K562 (cell line): ENCODE measurements around the gene VEGFB. TPM values are rescaled to one million over a fixed set of nuclear protein-coding genes. Genes with fewer than 3 reads are reported as not detected.

ENCODE experiments used
- ARNT ChIP-seq, 2 experiments: fragments of 450-650 bp; IDR thresholded peaks; 2 replicates each; pipeline ENCODE4 v1.6.1; 2016; ENCODE audit warnings: mild to moderate bottlenecking in 1 of 2
- DPF2 ChIP-seq: fragments of 450-650 bp; IDR thresholded peaks from 2 replicates; pipeline ENCODE4 v1.6.1; 2016
- GMEB1 ChIP-seq: fragments of 250-450 bp; sonication (Bioruptor Pico); IDR thresholded peaks from 2 replicates; pipeline ENCODE4 v1.4.0; 2020; ENCODE audit warnings: mild to moderate bottlenecking
- KLF1 ChIP-seq: fragments of 450-650 bp; IDR thresholded peaks from 2 replicates; pipeline ENCODE4 v1.6.1; 2016; ENCODE audit warnings: missing genetic modification characterization, missing compliant biosample characterization
- MAFG ChIP-seq: fragments of 450-650 bp; conservative IDR thresholded peaks from 2 replicates; pipeline ENCODE4 v1.6.1; 2016; ENCODE audit warnings: missing genetic modification characterization, missing compliant biosample characterization
- MED1 ChIP-seq: sonication (generic); formaldehyde crosslinking; IDR thresholded peaks from 2 replicates; pipeline ENCODE4 v1.8.1; 2023; ENCODE audit warnings: missing genetic modification reagents, borderline replicate concordance
- MYC ChIP-seq, 2 experiments: fragments of 250-450 bp in 1 of 2; sonication (Bioruptor Pico) in 1 of 2; IDR thresholded peaks; 2 replicates each; pipeline versions ENCODE4 v1.5.1 to v1.6.1; 2012 to 2021; ENCODE audit warnings: low read depth in 2 of 2, borderline replicate concordance in 1 of 2, improper control_type of control experiment in 1 of 2, low read length in 1 of 2, mild to moderate bottlenecking in 1 of 2, moderate library complexity in 1 of 2
- TCF7 ChIP-seq: sonication (generic); IDR thresholded peaks from 2 replicates; pipeline ENCODE4 v1.6.1; 2016; ENCODE audit warnings: antibody characterized with exemption, borderline replicate concordance
- TEAD1 ChIP-seq, 2 experiments: fragments of 450-650 bp in 1 of 2; sonication (generic) in 1 of 2; formaldehyde crosslinking; IDR thresholded peaks; 2 replicates each; pipeline versions ENCODE4 v1.4.0 to v1.8.0; 2020 to 2022; ENCODE audit warnings: mild to moderate bottlenecking in 2 of 2, missing genetic modification reagents in 1 of 2
- YY1 ChIP-seq, 3 experiments: IDR thresholded peaks; 2 replicates each; pipeline ENCODE4 v1.6.1; 2011; ENCODE audit warnings: low read length in 2 of 3, mild to moderate bottlenecking in 2 of 3, moderate library complexity in 2 of 3, borderline replicate concordance in 1 of 3, control low read depth in 1 of 3, low read depth in 1 of 3; ENCODE audit not compliant: insufficient read depth in 3 of 3, insufficient replicate concordance in 2 of 3, control insufficient read depth in 1 of 3, insufficient read length in 1 of 3; ENCODE audit errors: extremely low read depth in 1 of 3
- ZBTB2 ChIP-seq: fragments of 450-650 bp; IDR thresholded peaks from 2 replicates; pipeline ENCODE4 v1.6.1; 2016; ENCODE audit warnings: antibody characterized with exemption
- polyA plus RNA-seq, 8 experiments: library from polyadenylated mRNA; depleted of rRNA in 4 of 8; stranded (reverse) in 5 of 8; unstranded in 3 of 8; fragments of >200 nt; fragmentation: Nextera tagmentation in 2 of 8; fragmentation: Illumina TruSeq in 1 of 8; extraction: Ambion mirVana in 2 of 8; extraction: Trizol in 1 of 8; gene quantifications; 2 replicates each; pipeline versions ENCODE4 v1.2.1 to v1.2.3, GENCODE V29; 2011 to 2014; ENCODE audit warnings: inconsistent platforms in 1 of 8, missing spikeins in 1 of 8
- total RNA-seq, 7 experiments: library from RNA; depleted of rRNA in 6 of 7; stranded (reverse); fragments of >200 nt in 6 of 7; fragmentation: Illumina TruSeq in 2 of 7; extraction: Trizol in 2 of 7; gene quantifications; 2 replicates each; pipeline versions ENCODE4 v1.2.1 to v1.2.3, GENCODE V29; 2011 to 2021; ENCODE audit warnings: low replicate concordance in 1 of 7
- TF ChIP-seq, protein P1 (sequence below): fragments of 250-450 bp; sonication (Bioruptor Pico); IDR thresholded peaks from 2 replicates; pipeline ENCODE4 v1.4.0; 2020
- TF ChIP-seq, protein P2 (sequence below): fragments of 250-450 bp; sonication (Bioruptor Pico); IDR thresholded peaks from 2 replicates; pipeline ENCODE4 v1.8.0; 2022; ENCODE audit warnings: inconsistent platforms, mild to moderate bottlenecking, moderate library complexity, borderline replicate concordance
- TF ChIP-seq, protein P3 (sequence below), 2 experiments: IDR thresholded peaks; 2 replicates each; pipeline ENCODE4 v1.6.1; 2011; ENCODE audit warnings: borderline replicate concordance in 1 of 2, control low read depth in 1 of 2, low read depth in 1 of 2, low read length in 1 of 2, mild to moderate bottlenecking in 1 of 2, mixed read lengths in 1 of 2, moderate library complexity in 1 of 2; ENCODE audit not compliant: insufficient read depth in 1 of 2, insufficient read length in 1 of 2, poor library complexity in 1 of 2, severe bottlenecking in 1 of 2; ENCODE audit errors: extremely low read depth in 1 of 2
- TF ChIP-seq, protein P4 (sequence below): fragments of 450-650 bp; IDR thresholded peaks from 2 replicates; pipeline ENCODE4 v1.6.1; 2017; ENCODE audit warnings: mild to moderate bottlenecking, moderate library complexity

The VEGFB gene
- total and polyA plus RNA-seq, 9 of the 15 experiments (the other 6 are each of a cell fraction or from before 2014, with no cell fraction given), result 11.0 to 83.4 (median 25.7) TPM

GRCh38 chr11:64284962-64285884 lies 50.8 kb downstream of the VEGFB start, which contains the start of gene GPR137 (continued):
- TF ChIP-seq, protein P1, sequence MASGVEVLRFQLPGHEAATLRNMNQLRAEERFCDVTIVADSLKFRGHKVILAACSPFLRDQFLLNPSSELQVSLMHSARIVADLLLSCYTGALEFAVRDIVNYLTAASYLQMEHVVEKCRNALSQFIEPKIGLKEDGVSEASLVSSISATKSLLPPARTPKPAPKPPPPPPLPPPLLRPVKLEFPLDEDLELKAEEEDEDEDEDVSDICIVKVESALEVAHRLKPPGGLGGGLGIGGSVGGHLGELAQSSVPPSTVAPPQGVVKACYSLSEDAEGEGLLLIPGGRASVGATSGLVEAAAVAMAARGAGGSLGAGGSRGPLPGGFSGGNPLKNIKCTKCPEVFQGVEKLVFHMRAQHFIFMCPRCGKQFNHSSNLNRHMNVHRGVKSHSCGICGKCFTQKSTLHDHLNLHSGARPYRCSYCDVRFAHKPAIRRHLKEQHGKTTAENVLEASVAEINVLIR (CRISPR knock-in tag), result no peak
- TF ChIP-seq, protein P2, sequence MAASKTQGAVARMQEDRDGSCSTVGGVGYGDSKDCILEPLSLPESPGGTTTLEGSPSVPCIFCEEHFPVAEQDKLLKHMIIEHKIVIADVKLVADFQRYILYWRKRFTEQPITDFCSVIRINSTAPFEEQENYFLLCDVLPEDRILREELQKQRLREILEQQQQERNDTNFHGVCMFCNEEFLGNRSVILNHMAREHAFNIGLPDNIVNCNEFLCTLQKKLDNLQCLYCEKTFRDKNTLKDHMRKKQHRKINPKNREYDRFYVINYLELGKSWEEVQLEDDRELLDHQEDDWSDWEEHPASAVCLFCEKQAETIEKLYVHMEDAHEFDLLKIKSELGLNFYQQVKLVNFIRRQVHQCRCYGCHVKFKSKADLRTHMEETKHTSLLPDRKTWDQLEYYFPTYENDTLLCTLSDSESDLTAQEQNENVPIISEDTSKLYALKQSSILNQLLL (CRISPR knock-in tag), result no peak
- TF ChIP-seq TCF7 (0 out of 2 replicates have a peak, but pooled peaks have one; percentile 10), ZBTB2 (0 out of 2 replicates have a peak, but pooled peaks have one; percentile 38), KLF1 (0 out of 2 replicates have a peak, but pooled peaks have one; percentile 10), DPF2 (peak; percentile 32; the same call in 1 of the 2 replicates), YY1 (IDR thresholded peaks at IDR 0.05; ENCODE audit: borderline replicate concordance in 1 of 3, control insufficient read depth in 1 of 3, extremely low read depth in 1 of 3, insufficient read depth in 3 of 3, insufficient read length in 1 of 3, insufficient replicate concordance in 2 of 3, low read depth in 1 of 3, low read length in 2 of 3) (peak; percentile 90 to 98 (median 98)), MYC (IDR thresholded peaks at IDR 0.05; ENCODE audit: low read depth, low read length) (peak; percentile 44; the same call in 1 of the 2 replicates), MYC (CRISPR knock-in tag; IDR thresholded peaks at IDR 0.05; ENCODE audit: borderline replicate concordance, low read depth) (no peak), GMEB1 (CRISPR knock-in tag) (peak; percentile 39; the same call in 1 of the 2 replicates), ARNT (IDR thresholded peaks at IDR 0.05) (no peak), TEAD1 (CRISPR knock-in tag; IDR thresholded peaks at IDR 0.05) (peak; percentile 39 to 67; a peak in 2 of 4 replicates), MED1 (CRISPR knock-in tag) (no peak), MAFG (tag) (no peak)
- TF ChIP-seq, protein P3, sequence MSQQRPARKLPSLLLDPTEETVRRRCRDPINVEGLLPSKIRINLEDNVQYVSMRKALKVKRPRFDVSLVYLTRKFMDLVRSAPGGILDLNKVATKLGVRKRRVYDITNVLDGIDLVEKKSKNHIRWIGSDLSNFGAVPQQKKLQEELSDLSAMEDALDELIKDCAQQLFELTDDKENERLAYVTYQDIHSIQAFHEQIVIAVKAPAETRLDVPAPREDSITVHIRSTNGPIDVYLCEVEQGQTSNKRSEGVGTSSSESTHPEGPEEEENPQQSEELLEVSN (IDR thresholded peaks at IDR 0.05; ENCODE audit: borderline replicate concordance in 1 of 2, extremely low read depth in 1 of 2, insufficient read depth in 1 of 2, insufficient read length in 1 of 2, low read depth in 1 of 2, low read length in 1 of 2, poor library complexity in 1 of 2, severe bottlenecking in 1 of 2), result peak in 1 of 2 experiments; percentile 59
- TF ChIP-seq, protein P4, sequence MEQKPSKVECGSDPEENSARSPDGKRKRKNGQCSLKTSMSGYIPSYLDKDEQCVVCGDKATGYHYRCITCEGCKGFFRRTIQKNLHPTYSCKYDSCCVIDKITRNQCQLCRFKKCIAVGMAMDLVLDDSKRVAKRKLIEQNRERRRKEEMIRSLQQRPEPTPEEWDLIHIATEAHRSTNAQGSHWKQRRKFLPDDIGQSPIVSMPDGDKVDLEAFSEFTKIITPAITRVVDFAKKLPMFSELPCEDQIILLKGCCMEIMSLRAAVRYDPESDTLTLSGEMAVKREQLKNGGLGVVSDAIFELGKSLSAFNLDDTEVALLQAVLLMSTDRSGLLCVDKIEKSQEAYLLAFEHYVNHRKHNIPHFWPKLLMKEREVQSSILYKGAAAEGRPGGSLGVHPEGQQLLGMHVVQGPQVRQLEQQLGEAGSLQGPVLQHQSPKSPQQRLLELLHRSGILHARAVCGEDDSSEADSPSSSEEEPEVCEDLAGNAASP, result no peak
